Stimulated activated CD8-positive, alpha-beta memory T cell treated with anti-CD3 and anti-CD28 coated beads, Interleukin-15, amount 100 ng/mL, for 1 hour (primary cell): ENCODE data around the gene FLNC.

Experiments
- DNase-seq: peaks from one replicate; pipeline ENCODE4 v3.0.0-alpha.2; 2020; ENCODE audit warnings: low read depth

FLNC gene

GRCh38 chr7:128830231-128831177 is at the start of gene FLNC:
FLNC (plus strand) TSS chr7:128830406; CDS start chr7:128830638, 232 bp downstream.
- no peak for DNase-seq

- DNase-seq: no peak
Measured at GRCh38 chr7:128781126-128781525, 49.1 kb upstream of the FLNC start.

DNA sequence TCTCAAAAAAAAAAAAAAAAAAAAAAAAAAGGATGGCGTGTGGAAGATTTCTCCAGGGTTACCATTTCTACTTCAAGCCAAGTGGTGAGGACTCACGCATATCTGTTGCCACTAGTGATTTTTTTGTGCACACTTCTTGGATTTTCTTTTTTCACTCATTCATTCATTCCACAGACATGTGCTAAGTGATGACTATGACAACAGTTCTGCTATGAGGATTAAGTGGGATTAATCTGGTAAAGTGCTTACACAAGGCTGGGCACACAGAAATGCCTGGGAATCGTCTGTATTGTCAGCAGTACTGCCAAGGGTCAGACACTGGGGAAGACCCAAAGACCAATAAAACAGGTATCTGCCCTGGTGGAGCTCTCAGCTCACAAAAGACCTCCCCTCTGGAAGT is 48.4 kb upstream of the FLNC start:
- no peak for DNase-seq

- DNase-seq: no peak
Measured at GRCh38 chr7:128783143-128783861, 46.9 kb upstream of the FLNC start.

- no peak for DNase-seq
Measured at GRCh38 chr7:128785738-128786137, 44.5 kb upstream of the FLNC start.

- DNase-seq: no peak
Measured at GRCh38 chr7:128788446-128789412, 41.5 kb upstream of the FLNC start.

DNA sequence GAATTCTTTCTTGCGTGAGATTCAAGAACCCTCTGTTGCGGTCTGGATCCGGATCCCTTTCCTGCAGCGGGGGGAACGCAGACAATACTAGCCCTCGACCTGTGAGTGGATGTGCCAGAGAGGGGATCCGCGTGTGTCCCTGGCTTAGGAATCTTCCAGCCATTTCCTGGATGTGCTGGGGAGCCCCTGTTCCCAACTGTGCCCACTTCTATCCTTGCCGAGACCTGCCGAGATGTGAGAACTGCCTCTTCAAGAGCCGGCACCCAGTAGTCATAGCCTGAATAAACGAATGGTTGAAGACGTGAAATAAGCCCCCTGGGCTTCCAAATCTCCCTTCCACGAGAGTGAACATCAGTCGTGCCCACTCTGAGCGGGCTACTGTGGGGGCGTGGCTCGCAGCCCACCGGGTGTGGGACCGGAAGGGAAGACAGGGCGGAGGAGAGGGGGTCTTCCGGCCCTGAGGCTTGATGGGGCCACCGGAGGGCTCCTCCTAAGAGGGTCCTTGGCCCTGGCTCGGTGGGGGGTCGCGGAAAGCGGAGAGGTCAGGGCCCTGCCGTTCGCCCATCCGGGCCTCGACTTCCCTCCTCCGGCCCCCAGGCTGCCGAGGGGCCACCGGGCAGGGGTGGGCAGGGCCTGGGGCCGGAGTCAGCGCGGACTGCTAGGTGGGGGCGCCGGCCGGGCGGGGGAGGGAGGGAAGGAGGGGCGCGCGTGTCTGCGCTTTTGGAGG is 39.7 kb upstream of the FLNC start:
- no peak for DNase-seq

GRCh38 chr7:128791121-128791971 is 38.9 kb upstream of the FLNC start, which contains the start of gene CCDC136:
CCDC136 (plus strand) TSS chr7:128791968; CDS start chr7:128792412, 444 bp downstream.
- DNase-seq: peak; percentile 40

DNA sequence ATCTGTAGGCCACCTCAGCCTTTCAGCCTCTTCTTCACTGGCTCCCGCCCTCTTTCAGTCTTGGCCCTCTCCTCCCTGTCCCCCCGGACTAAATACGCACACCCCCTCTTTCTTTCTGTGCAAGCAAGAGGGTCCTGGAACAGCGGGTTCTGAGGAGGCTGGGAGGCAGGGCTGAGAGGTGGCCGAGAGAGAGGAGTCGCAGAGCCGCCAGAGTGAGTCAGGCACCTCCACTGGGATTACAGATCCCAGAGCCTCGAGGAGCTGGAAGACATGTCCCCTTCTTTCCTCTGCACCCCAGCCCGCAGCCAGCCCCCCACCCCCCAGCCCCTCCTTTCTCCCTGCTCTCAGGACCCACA is 38.3 kb upstream of the FLNC start:
- DNase-seq: no peak

DNA sequence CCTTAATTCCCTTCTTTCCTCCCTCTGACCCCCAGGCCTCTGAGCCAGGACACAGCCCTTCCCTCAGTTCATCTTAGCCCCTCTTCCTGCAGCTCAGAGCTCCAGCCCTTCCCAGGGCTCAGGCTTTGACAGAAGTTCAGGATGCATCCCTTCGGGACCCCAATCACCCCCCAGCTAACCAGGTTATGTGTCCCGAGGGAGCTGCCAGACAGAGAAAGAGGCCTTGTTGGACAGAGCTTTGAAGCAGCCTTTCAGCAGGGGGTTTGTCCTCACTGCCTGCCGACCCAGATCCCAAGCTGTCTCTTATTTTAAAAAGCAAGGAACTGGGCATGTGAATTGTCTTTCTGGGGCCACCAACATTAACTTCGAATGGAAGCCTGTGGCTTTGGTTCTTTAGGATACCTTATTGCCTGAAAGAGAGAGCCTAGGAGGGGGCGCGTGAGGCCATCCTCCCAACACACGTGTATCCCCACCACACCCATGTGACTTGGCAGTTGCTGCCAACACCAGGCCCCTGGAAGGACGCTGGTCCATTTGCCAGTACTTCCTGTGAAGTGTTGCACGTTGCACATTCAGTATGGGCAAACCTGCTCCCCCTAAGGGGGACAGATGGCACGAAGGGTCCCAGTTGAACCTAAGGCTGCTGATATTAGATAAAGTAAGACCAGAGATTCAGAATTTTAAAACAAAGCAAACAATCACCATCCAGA is 37.6 kb upstream of the FLNC start:
- DNase-seq: no peak

DNA sequence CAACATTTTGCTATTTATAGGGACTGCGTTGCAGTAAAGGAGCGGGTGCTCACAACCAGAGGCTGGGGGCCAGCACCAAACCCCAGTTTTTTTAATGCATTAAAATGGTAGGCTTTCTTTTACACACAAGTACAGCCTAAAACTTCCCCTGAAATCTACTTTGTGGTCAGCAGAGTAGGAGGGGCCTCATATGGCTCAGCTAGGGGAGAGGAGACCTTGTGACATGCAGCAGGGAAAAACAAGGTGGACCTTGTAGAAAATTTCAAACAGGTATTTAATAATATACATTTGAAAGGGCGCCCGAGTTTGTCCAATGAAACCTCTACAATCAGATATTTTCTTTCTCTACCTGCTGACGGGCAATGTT is 37.0 kb upstream of the FLNC start:
- no peak for DNase-seq

DNA sequence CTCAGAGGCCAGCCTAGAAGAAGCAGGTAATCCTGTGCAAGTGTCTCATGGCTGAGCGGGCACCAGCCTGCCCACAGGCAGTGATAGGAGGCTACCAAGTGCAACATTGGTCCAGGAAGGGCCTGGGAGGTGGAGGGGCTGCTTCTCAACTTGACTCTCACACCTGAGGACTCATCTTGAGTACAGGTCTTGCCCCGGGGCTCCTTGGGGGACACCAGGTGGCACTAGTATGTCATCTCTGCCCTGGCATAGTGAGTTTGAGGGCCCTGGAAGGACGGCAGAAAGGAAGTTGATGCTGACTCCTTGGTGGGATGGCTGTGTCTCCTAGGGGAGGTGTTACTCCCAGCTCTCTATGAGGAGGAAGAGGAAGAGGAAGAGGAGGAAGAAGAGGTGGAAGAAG is 36.2 kb upstream of the FLNC start:
- DNase-seq: no peak

DNA sequence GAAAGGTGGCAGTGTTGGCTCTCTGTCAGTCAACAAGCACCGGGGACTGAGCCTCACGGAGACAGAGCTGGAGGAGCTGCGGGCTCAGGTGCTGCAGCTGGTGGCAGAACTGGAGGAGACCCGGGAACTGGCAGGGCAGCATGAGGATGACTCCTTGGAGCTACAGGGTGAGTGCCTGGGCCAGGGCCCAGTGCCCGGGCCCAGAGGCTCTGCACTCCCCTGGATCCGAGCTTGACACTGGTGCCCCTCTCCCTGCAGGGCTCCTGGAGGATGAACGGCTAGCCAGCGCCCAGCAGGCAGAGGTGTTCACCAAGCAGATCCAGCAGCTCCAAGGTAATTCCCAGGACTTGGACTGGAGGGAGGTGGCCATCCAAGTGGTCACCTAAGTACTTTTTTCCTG is 35.8 kb upstream of the FLNC start:
- DNase-seq: no peak

GRCh38 chr7:128795129-128795528 is 35.1 kb upstream of the FLNC start:
- no peak for DNase-seq

GRCh38 chr7:128796327-128796726 is 33.9 kb upstream of the FLNC start:
- DNase-seq: no peak

DNA sequence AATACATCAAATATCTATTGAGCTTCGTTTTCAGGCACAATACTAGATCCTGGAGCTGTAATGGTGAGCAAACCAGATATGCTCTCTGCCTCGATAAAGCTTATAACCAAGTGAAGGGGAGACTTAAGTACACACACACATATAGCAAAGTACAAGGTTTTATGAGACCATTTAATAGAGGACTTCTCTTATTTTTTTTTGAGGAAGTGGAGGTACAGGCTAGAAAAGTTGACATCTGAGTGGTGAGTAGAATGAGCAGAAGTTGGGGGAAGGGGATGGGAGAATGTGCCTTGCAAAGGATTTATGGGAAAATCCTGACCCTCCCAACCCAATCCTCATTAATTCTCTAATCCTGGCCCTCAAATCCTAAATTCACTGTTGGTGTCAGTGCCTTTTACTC is 30.8 kb upstream of the FLNC start:
- no peak for DNase-seq

- no peak for DNase-seq
Measured at GRCh38 chr7:128800567-128800966, 29.6 kb upstream of the FLNC start.

- DNase-seq: no peak
Measured at GRCh38 chr7:128801003-128801402, 29.2 kb upstream of the FLNC start.

DNA sequence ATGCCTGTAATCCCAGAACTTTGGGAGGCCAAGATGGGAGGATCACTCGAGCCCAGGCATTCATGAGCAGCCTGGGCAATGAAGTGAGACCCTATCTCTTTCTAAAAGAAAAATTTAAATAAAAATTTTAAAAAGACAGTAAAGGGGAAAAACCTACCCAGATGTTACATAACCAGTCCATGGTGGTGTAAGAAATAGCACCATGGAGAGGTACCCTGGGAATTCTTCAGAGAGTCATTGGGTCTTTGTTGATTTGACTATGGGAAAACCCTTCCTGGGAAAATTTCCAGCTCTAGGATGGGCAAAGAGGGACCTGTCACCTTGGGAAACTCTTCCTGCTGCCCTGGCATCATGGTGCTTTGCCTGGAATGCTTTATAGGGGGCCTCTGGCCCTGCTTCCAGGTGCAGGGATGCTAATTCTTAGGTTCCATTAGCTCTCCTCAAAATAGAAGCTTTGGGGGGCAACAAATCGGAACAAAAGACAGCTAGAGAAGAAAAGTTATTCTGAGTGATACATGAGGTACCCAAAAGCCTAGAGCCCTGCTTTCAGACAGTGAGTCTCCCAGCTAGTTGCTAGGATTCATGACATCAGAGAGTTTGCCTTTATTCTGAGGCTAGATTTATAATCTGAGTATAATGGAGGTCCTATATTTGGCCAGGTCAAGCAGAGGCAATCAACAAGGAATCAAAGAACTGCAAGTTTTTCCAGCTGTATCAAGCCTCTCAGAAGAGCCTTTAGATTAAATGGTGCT is 28.4 kb upstream of the FLNC start:
- DNase-seq: no peak
